Thyroid gland (tissue), 4 donors: ENCODE results near the gene PDE8A. TPM values are rescaled to one million over a fixed set of nuclear protein-coding genes. Genes with fewer than 3 reads are reported as not detected.

Source experiments
- DNase-seq, 2 donors: peaks; one replicate each; pipeline ENCODE4 v3.0.0-alpha.2; 2019
- H3K27ac ChIP-seq, 3 donors: fragments of 200-600 bp; sonication (generic); 1 replicate in 2 of 3; 2 replicates in 1 of 3; pipeline ENCODE4 v1.5.1; 2016 to 2019; ENCODE audit warnings: mild to moderate bottlenecking in 1 of 3, moderate library complexity in 1 of 3
- H3K27me3 ChIP-seq: fragments of 200-600 bp; sonication (generic); one replicate; pipeline ENCODE4 v1.5.1; 2019
- H3K36me3 ChIP-seq, 2 donors: fragments of 200-600 bp; sonication (generic); one replicate each; pipeline ENCODE4 v1.5.1; 2016 to 2019
- H3K4me1 ChIP-seq, 2 donors: fragments of 200-600 bp; sonication (generic); one replicate each; pipeline ENCODE4 v1.5.1; 2017 to 2019
- H3K4me3 ChIP-seq, 3 donors: fragments of 200-600 bp; sonication (generic); replicated peaks in 1 of 3; 1 replicate in 2 of 3; 2 replicates in 1 of 3; pipeline ENCODE4 v1.5.1; 2016; ENCODE audit warnings: mild to moderate bottlenecking in 1 of 3
- H3K9me3 ChIP-seq: fragments of 200-600 bp; sonication (generic); one replicate; pipeline ENCODE4 v1.5.1; 2017
- POLR2A ChIP-seq, 2 donors: fragments of 450-650 bp; IDR thresholded peaks; one replicate each; pipeline ENCODE4 v1.6.1; 2017; ENCODE audit warnings: antibody characterized with exemption in 2 of 2, mild to moderate bottlenecking in 2 of 2, moderate library complexity in 1 of 2
- WGBS, 2 donors: methylation state at CpG; one replicate each; pipeline ENCODE4 v1.1.5; 2017; 5-methylcytosine and 5-hydroxymethylcytosine counted together
- intact Hi-C: fragments of 100-400 bp; cut with DNase I; formaldehyde crosslinking; loops from one replicate; pipeline ENCODE4 v1.15.1; 2023
- total RNA-seq, 4 donors: library from RNA; depleted of rRNA; stranded (reverse); fragments of >200 nt; gene quantifications; one replicate each; pipeline ENCODE4 v1.2.3, GENCODE V29; 2016
- TF ChIP-seq, protein P1 (sequence below), 6 experiments: fragments of 200-600 bp in 3 of 6; fragments of 450-650 bp in 3 of 6; sonication (generic) in 3 of 6; IDR thresholded peaks; one replicate each; pipeline ENCODE4 v1.5.1; 2016 to 2019; ENCODE audit warnings: antibody characterized with exemption in 6 of 6, mild to moderate bottlenecking in 2 of 6, inconsistent platforms in 1 of 6, moderate library complexity in 1 of 6

Gene PDE8A, protein sequence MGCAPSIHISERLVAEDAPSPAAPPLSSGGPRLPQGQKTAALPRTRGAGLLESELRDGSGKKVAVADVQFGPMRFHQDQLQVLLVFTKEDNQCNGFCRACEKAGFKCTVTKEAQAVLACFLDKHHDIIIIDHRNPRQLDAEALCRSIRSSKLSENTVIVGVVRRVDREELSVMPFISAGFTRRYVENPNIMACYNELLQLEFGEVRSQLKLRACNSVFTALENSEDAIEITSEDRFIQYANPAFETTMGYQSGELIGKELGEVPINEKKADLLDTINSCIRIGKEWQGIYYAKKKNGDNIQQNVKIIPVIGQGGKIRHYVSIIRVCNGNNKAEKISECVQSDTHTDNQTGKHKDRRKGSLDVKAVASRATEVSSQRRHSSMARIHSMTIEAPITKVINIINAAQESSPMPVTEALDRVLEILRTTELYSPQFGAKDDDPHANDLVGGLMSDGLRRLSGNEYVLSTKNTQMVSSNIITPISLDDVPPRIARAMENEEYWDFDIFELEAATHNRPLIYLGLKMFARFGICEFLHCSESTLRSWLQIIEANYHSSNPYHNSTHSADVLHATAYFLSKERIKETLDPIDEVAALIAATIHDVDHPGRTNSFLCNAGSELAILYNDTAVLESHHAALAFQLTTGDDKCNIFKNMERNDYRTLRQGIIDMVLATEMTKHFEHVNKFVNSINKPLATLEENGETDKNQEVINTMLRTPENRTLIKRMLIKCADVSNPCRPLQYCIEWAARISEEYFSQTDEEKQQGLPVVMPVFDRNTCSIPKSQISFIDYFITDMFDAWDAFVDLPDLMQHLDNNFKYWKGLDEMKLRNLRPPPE
- total RNA-seq: 10 to 100 TPM; 31.6 to 52.1 (median 35.2) TPM

DNA sequence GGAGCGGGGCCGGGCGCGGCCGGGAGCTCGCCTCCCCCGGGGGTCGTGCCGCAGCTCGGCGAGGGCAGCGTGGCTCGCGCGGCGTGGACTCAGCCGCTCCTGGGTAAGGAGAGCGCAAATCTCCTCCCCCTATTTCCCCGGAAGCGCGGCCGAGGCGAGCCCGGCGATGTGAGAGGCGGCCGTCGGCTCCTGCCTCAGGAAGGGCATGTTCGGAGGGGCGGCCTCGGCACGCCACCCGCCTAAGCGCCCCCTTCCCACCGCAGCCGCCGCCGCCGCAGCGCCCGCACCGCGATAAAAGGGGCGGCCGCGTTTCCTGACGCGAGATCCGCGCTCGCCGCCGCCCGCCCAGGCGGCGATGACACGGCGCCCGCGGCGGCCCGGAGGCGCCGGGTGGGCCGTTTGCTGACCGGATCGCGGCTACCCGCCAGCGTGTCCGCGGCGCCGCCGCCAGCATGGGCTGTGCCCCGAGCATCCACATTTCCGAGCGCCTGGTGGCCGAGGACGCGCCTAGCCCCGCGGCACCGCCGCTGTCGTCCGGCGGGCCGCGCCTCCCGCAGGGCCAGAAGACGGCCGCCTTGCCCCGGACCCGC lies at the start of gene PDE8A:
Gene PDE8A (plus strand): TSS at position 146 of the 590 bp plus-strand sequence. CDS start 307 bp downstream, at position 453.
- TF ChIP-seq POLR2A (IDR thresholded peaks at IDR 0.05): no peak
- TF ChIP-seq, protein P1, sequence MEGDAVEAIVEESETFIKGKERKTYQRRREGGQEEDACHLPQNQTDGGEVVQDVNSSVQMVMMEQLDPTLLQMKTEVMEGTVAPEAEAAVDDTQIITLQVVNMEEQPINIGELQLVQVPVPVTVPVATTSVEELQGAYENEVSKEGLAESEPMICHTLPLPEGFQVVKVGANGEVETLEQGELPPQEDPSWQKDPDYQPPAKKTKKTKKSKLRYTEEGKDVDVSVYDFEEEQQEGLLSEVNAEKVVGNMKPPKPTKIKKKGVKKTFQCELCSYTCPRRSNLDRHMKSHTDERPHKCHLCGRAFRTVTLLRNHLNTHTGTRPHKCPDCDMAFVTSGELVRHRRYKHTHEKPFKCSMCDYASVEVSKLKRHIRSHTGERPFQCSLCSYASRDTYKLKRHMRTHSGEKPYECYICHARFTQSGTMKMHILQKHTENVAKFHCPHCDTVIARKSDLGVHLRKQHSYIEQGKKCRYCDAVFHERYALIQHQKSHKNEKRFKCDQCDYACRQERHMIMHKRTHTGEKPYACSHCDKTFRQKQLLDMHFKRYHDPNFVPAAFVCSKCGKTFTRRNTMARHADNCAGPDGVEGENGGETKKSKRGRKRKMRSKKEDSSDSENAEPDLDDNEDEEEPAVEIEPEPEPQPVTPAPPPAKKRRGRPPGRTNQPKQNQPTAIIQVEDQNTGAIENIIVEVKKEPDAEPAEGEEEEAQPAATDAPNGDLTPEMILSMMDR (IDR thresholded peaks at IDR 0.05): peak in 2 of 6 experiments; percentile 8 to 22
- DNase-seq: peak; percentile 44 to 53
- peaks cover 17 to 25% of the 10 kb centered on the region in 2 donors for H3K4me1 ChIP-seq
- H3K27ac ChIP-seq: peak within 1 kb of the TSS; percentile 47 to 96 (median 93)
- no peaks in the 10 kb centered on the region for H3K36me3 ChIP-seq
- WGBS, 2 donors: 0% methylated on average over 2 of the region's 95 CpGs; no CpG with 5 or more reads in 1 of the 2 donors
- H3K4me3 ChIP-seq: peak within 1 kb of the TSS; percentile 52 to 88 (median 67)
- intact Hi-C loops: no loop called here
- H3K27me3 ChIP-seq: no peaks in the 10 kb centered on the region
- H3K9me3 ChIP-seq: no peaks in the 10 kb centered on the region

DNA sequence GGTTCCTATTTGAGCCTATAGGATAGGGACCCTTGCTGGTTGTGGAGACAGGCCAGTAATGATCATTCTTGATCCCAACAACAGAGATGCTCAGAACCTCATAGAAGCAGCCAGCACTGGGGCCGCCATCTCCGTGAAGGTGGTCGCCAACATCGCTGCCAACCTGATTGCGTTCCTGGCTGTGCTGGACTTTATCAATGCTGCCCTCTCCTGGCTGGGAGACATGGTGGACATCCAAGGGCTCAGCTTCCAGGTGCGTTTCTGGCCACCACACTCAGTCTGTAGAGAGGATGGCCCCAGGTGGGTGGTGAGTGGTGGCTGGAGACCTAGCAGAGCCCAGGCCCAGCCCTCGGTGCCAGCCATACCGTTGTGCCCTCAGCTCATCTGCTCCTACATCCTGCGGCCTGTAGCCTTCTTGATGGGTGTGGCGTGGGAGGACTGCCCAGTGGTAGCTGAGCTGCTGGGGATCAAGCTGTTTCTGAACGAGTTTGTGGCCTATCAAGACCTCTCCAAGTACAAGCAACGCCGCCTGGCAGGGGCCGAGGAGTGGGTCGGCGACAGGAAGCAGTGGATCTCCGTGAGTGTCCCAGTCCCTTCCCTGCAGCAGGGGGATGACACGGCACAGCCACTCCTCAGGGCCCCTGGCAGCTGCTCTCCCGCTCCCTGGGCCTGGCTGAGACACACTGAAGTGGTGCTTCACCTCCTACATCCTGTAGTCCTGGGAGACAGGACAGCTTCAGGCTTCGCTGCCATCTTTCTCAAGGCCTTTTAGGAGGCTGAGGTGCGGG lies 46.5 kb upstream of the PDE8A start:
- WGBS, 2 donors: 82% methylated on average over 12 to 21 of the region's 21 CpGs

DNA sequence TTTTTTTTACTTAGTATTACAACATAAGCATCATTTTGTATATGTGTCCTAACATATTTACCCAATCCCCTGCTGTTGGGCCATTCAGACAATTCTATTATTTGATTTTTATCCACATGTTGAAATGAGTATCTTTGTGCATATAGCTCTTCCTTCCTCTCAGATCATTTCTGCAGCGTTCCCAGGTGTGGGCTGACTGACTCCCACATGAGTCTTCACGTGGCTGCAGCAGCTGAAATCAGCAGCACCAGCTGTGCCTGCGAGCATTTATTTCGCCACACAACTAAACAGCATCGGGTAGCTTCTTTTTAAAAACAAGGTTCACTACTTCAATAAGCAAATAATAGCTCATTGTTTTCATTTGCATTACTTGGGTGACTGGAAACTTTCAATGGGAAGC lies 44.5 kb upstream of the PDE8A start:
- H3K4me1 ChIP-seq: no peaks in the 10 kb centered on the region
- TF ChIP-seq, protein P1 (IDR thresholded peaks at IDR 0.05): no peak
- TF ChIP-seq POLR2A (IDR thresholded peaks at IDR 0.05): no peak
- no peak overlapping the region for H3K27ac ChIP-seq
- no peaks in the 10 kb centered on the region for H3K9me3 ChIP-seq
- WGBS, 2 donors: 67 to 72% methylated on average over 5 of the region's 5 CpGs
- H3K4me3 ChIP-seq: no peak overlapping the region
- intact Hi-C loops: no loop called here
- no peaks in the 10 kb centered on the region for H3K36me3 ChIP-seq
- DNase-seq: no peak
- H3K27me3 ChIP-seq: no peaks in the 10 kb centered on the region

More for the DNA sequence above, 46.5 kb upstream of the PDE8A start:
- H3K4me1 ChIP-seq: no peaks in the 10 kb centered on the region
- DNase-seq: no peak
- H3K27me3 ChIP-seq: no peaks in the 10 kb centered on the region
- H3K9me3 ChIP-seq: no peaks in the 10 kb centered on the region
- intact Hi-C loops: loop anchor here (5.0 kb wide), 2 partner anchors 183 to 343 kb away; no protein-coding TSS in a partner anchor
- no peak overlapping the region for H3K27ac ChIP-seq
- H3K36me3 ChIP-seq: no peaks in the 10 kb centered on the region
- no peak overlapping the region for H3K4me3 ChIP-seq
- TF ChIP-seq, protein P1 (IDR thresholded peaks at IDR 0.05): peak in 1 of 6 experiments; percentile 9
- TF ChIP-seq POLR2A (IDR thresholded peaks at IDR 0.05): no peak

DNA sequence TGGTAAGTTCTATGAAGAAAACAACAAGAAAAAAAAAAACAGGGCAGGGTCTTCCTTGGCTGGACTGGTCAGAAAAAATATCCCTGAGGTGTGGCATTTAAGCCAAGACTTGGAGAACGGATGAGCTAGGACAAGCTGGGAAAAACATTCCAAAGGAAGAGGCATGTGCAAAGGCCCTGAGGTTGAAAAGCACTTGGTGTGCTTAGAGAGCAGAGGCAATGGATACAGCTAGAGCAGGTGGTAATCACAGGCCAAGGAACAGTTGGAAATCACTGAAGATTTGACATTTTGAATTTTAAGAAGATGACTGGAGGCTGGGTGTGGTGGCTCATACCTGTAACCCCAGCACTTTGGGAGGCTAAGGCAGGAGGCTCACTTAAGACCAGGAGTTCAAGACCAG lies 42.9 kb upstream of the PDE8A start:
- no peak overlapping the region for H3K4me3 ChIP-seq
- no peaks in the 10 kb centered on the region for H3K36me3 ChIP-seq
- H3K27ac ChIP-seq: no peak overlapping the region
- H3K9me3 ChIP-seq: no peaks in the 10 kb centered on the region
- no peaks in the 10 kb centered on the region for H3K4me1 ChIP-seq
- 94 to 96% methylated on average over 1 of the region's 1 CpG for WGBS, 2 donors
- intact Hi-C loops: no loop called here
- no peak for DNase-seq
- TF ChIP-seq POLR2A (IDR thresholded peaks at IDR 0.05): no peak
- TF ChIP-seq, protein P1 (IDR thresholded peaks at IDR 0.05): no peak
- no peaks in the 10 kb centered on the region for H3K27me3 ChIP-seq
